ENCODE data around the gene CPE.

GRCh38 chr4:165331823-165332222 is 47.0 kb upstream of the CPE start:
- TF ChIP-seq EZH2 (IDR thresholded peaks at IDR 0.05; ENCODE audit: insufficient read depth, poor library complexity, severe bottlenecking) (no peak), EZH2phosphoT487 (IDR thresholded peaks at IDR 0.05; ENCODE audit: insufficient read depth, low read depth) (no peak)

Data from GM23248 (cell line).